Measurements from ENCODE around the gene RYR3. TPM values are rescaled to one million over a fixed set of nuclear protein-coding genes. Genes with fewer than 3 reads are reported as not detected.

The RYR3 gene
- total RNA-seq, 1 donor from 2014 or later, result 1.5 TPM

DNA sequence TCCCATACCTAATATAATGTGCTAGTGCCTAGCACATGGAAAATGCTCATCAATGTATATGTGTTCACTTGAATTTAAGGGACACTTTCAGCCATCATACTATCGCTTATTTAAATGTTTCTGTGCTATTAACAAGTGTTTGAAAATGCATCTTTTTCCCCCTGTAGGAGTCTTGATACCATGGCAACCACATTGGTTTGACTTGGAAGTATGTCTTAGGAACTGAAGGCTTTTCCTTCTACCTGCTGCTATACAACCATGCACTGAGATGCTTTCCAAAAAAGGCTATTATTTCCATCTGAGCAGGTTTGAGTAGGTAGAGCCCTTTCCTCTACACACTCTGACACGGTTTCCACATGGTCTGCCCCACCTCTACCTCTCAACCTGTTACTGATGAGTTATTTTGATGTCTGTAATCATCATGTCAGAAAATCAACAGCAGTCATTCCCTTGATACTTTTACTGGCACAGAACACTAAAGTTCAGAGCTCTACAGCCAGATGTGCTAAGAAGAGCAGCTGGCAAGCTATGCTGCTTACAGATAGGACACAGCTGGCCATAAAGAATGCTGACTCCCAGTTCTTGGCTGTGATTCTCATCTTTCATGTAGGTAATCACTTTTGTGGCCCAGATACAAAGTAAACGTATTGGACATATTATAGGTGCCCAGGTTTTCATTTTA is 59.3 kb downstream of the RYR3 start:
- Histone ChIP-seq H2AFZ (ENCODE audit: low read depth, low read length) (no peak overlapping the region), H3K27me3 (ENCODE audit: insufficient read depth, low read length) (no peaks in the 10 kb centered on the region), H3K4me2 (ENCODE audit: low read length) (no peak overlapping the region), H3K9me3 (ENCODE audit: insufficient read depth, low read depth, low read length) (no peaks in the 10 kb centered on the region), H4K20me1 (ENCODE audit: insufficient read depth, low read length) (no peaks in the 10 kb centered on the region), H3K27ac (ENCODE audit: low read depth, low read length) (no peak overlapping the region), H3K79me2 (ENCODE audit: insufficient read depth, low read length) (no peaks in the 10 kb centered on the region), H3K4me1 (ENCODE audit: insufficient read depth, low read length) (no peaks in the 10 kb centered on the region), H3K4me3 (ENCODE audit: insufficient read depth, low read depth, low read length) (no peak overlapping the region), H3K36me3 (ENCODE audit: insufficient read depth, low read length) (no peaks in the 10 kb centered on the region), H3K9ac (ENCODE audit: low read length) (no peak overlapping the region)
- DNase-seq (ENCODE audit: low read depth), result no peak
- Mint-ChIP-seq H3K4me3 (ENCODE audit: unreplicated experiment) (no peak overlapping the region), H3K36me3 (ENCODE audit: low read depth, unreplicated experiment) (no peaks in the 10 kb centered on the region), H3K9me3 (ENCODE audit: unreplicated experiment) (no peaks in the 10 kb centered on the region), H3K27ac (ENCODE audit: unreplicated experiment) (no peak overlapping the region), H3K4me1 (ENCODE audit: low read depth, unreplicated experiment) (no peaks in the 10 kb centered on the region), H3K27me3 (ENCODE audit: low read depth, unreplicated experiment) (peaks cover 12% of the 10 kb centered on the region)
- TF ChIP-seq CTCF (IDR thresholded peaks at IDR 0.05; ENCODE audit: insufficient read depth, low read depth, low read length), result no peak
- TF ChIP-seq EZH2 (IDR thresholded peaks at IDR 0.05; ENCODE audit: insufficient read depth, low read length), result no peak
- FAIRE-seq, result no peak

DNA sequence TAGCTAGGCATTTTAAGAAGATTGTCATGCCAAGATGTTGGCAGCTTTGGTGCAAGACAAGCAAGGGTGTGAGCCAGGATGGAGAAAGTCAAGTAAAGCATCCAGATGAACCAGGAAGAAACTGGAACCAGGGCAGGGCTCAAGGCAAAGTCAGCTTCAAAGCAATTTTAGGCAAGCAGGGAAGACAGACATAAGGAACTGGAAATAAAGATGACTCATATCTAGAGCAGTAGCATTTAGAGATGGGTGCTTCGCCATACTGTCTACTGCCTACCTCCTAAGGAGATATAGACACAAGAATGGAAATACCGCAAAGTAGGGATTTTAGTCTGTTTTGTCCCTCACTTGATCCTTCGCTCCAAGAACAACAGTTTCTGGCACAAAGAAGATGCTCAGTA is 59.9 kb downstream of the RYR3 start:
- Histone ChIP-seq H3K79me2 (ENCODE audit: insufficient read depth, low read length) (no peaks in the 10 kb centered on the region), H3K4me1 (ENCODE audit: insufficient read depth, low read length) (no peaks in the 10 kb centered on the region), H3K4me3 (ENCODE audit: insufficient read depth, low read depth, low read length) (no peak overlapping the region), H2AFZ (ENCODE audit: low read depth, low read length) (no peak overlapping the region), H3K27ac (ENCODE audit: low read depth, low read length) (no peak overlapping the region), H3K9me3 (ENCODE audit: insufficient read depth, low read depth, low read length) (no peaks in the 10 kb centered on the region), H3K36me3 (ENCODE audit: insufficient read depth, low read length) (no peaks in the 10 kb centered on the region), H4K20me1 (ENCODE audit: insufficient read depth, low read length) (no peaks in the 10 kb centered on the region), H3K4me2 (ENCODE audit: low read length) (no peak overlapping the region), H3K27me3 (ENCODE audit: insufficient read depth, low read length) (no peaks in the 10 kb centered on the region), H3K9ac (ENCODE audit: low read length) (no peak overlapping the region)
- H3K27me3 Mint-ChIP-seq (ENCODE audit: low read depth, unreplicated experiment), result peaks cover 9% of the 10 kb centered on the region
- no peak overlapping the region for H3K4me3 Mint-ChIP-seq (ENCODE audit: unreplicated experiment)
- no peaks in the 10 kb centered on the region for H3K9me3 Mint-ChIP-seq (ENCODE audit: unreplicated experiment)
- DNase-seq (ENCODE audit: low read depth) (no peak), FAIRE-seq (no peak)
- H3K4me1 Mint-ChIP-seq (ENCODE audit: low read depth, unreplicated experiment), result no peaks in the 10 kb centered on the region
- TF ChIP-seq CTCF (IDR thresholded peaks at IDR 0.05; ENCODE audit: insufficient read depth, low read depth, low read length) (no peak), EZH2 (IDR thresholded peaks at IDR 0.05; ENCODE audit: insufficient read depth, low read length) (no peak)
- H3K27ac Mint-ChIP-seq (ENCODE audit: unreplicated experiment), result no peak overlapping the region
- H3K36me3 Mint-ChIP-seq (ENCODE audit: low read depth, unreplicated experiment), result no peaks in the 10 kb centered on the region

DNA sequence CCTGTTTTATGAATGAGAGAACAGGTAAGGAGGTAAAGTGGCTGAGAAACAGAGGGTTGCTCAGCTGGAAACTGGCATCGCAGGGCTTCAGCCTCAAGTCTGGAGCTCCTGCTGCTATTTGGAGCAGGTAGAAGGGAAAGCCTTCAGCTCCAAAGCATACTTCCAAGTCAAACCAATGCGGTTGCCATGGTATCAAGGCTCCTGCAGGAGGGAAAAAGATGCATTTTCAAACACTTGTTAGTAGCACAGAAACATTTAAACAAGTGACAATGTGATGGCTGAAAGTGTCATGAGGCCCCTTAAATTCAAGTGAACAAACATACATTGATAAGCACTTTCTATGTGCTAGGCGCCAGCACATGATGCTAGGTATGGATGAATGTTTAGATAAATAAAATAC is 60.4 kb downstream of the RYR3 start:
- Histone ChIP-seq H2AFZ (ENCODE audit: low read depth, low read length) (no peak overlapping the region), H3K4me1 (ENCODE audit: insufficient read depth, low read length) (no peaks in the 10 kb centered on the region), H3K79me2 (ENCODE audit: insufficient read depth, low read length) (no peaks in the 10 kb centered on the region), H3K36me3 (ENCODE audit: insufficient read depth, low read length) (no peaks in the 10 kb centered on the region), H3K27me3 (ENCODE audit: insufficient read depth, low read length) (no peaks in the 10 kb centered on the region), H3K9me3 (ENCODE audit: insufficient read depth, low read depth, low read length) (no peaks in the 10 kb centered on the region), H3K4me2 (ENCODE audit: low read length) (no peak overlapping the region), H3K9ac (ENCODE audit: low read length) (no peak overlapping the region), H3K27ac (ENCODE audit: low read depth, low read length) (no peak overlapping the region), H4K20me1 (ENCODE audit: insufficient read depth, low read length) (no peaks in the 10 kb centered on the region), H3K4me3 (ENCODE audit: insufficient read depth, low read depth, low read length) (no peak overlapping the region)
- TF ChIP-seq CTCF (IDR thresholded peaks at IDR 0.05; ENCODE audit: insufficient read depth, low read depth, low read length), result no peak
- no peak for TF ChIP-seq EZH2 (IDR thresholded peaks at IDR 0.05; ENCODE audit: insufficient read depth, low read length)
- Mint-ChIP-seq H3K27me3 (ENCODE audit: low read depth, unreplicated experiment) (peaks cover 9% of the 10 kb centered on the region), H3K4me3 (ENCODE audit: unreplicated experiment) (no peak overlapping the region), H3K4me1 (ENCODE audit: low read depth, unreplicated experiment) (no peaks in the 10 kb centered on the region), H3K9me3 (ENCODE audit: unreplicated experiment) (no peaks in the 10 kb centered on the region), H3K36me3 (ENCODE audit: low read depth, unreplicated experiment) (no peaks in the 10 kb centered on the region), H3K27ac (ENCODE audit: unreplicated experiment) (no peak overlapping the region)
- DNase-seq (ENCODE audit: low read depth) (no peak), FAIRE-seq (no peak)

All from astrocyte (in vitro differentiated cells and primary cell).